Activated CD4-positive, alpha-beta T cell treated with anti-CD3 and anti-CD28 coated beads, Interleukin-2, amount 10 ng/mL, durations not matched to agents 7 days and 5 days (primary cell): ENCODE results near the gene HMGCL. TPM values are rescaled to one million over a fixed set of nuclear protein-coding genes. Genes with fewer than 3 reads are reported as not detected.
A peak's percentile ranks its signal among the peaks of the same experiment; 100 is the strongest.

Source experiments
- CTCF ChIA-PET: fragments of 350-600 bp; sonication (Branson Sonifier 250); formaldehyde crosslinking; loops from one replicate; lab custom pipeline; 2021; ENCODE audit warnings: antibody characterized with exemption; lab: Charles Lee
- POLR2A ChIA-PET: fragments of 350-600 bp; sonication (Branson Sonifier 250); formaldehyde crosslinking; loops from one replicate; lab custom pipeline; 2021; ENCODE audit warnings: antibody characterized with exemption; lab: Charles Lee
- DNase-seq: peaks from one replicate; pipeline ENCODE4 v3.0.0-alpha.2; 2020
- H3K27ac Mint-ChIP-seq: one replicate; pipeline ENCODE4 v1.8.0; 2021; ENCODE audit warnings: mild to moderate bottlenecking, moderate library complexity, mixed read lengths
- H3K27me3 Mint-ChIP-seq: one replicate; pipeline ENCODE4 v1.8.0; 2021; ENCODE audit warnings: mixed read lengths
- H3K36me3 Mint-ChIP-seq: one replicate; pipeline ENCODE4 v1.8.0; 2021; ENCODE audit warnings: low read depth, mixed read lengths
- H3K4me1 Mint-ChIP-seq: one replicate; pipeline ENCODE4 v1.8.0; 2021; ENCODE audit warnings: mixed read lengths
- H3K4me3 Mint-ChIP-seq: one replicate; pipeline ENCODE4 v1.8.0; 2021; ENCODE audit warnings: mild to moderate bottlenecking, moderate library complexity, mixed read lengths
- H3K9me3 Mint-ChIP-seq: one replicate; pipeline ENCODE4 v1.8.0; 2021; ENCODE audit warnings: mixed read lengths
- total RNA-seq, 2 experiments: library from RNA; stranded (reverse); gene quantifications; one replicate each; pipeline ENCODE4 v1.2.3, GENCODE V29; 2021

Gene HMGCL
- total RNA-seq, 2 experiments from 2014 or later = 22.1 to 25.2 TPM

- DNase-seq = no peak
- ChIA-PET CTCF (interaction anchor here (0.8 to 2.0 kb wide), 2 partner anchors 13 to 29 kb away, joined by 4 to 16 read pairs; no protein-coding TSS in a partner anchor), POLR2A (no interaction called here)
- no peaks in the 10 kb centered on the region for H3K9me3 Mint-ChIP-seq
- H3K27me3 Mint-ChIP-seq = no peaks in the 10 kb centered on the region
- peaks cover 2% of the 10 kb centered on the region for H3K36me3 Mint-ChIP-seq
- H3K4me3 Mint-ChIP-seq = peak overlapping the region; percentile 17
- H3K4me1 Mint-ChIP-seq = peaks cover 21% of the 10 kb centered on the region
- no peak overlapping the region for H3K27ac Mint-ChIP-seq
Measured at GRCh38 chr1:23823767-23824166, 1.5 kb downstream of the HMGCL start.

GRCh38 chr1:23817633-23818032 is 7.6 kb downstream of the HMGCL start:
- H3K27ac Mint-ChIP-seq = no peak overlapping the region
- H3K4me1 Mint-ChIP-seq = no peaks in the 10 kb centered on the region
- ChIA-PET POLR2A (no interaction called here), CTCF (interaction anchor here (0.6 to 2.4 kb wide), 10 partner anchors 8 to 575 kb away, joined by 3 to 8 read pairs (median 4); no protein-coding TSS in a partner anchor)
- no peak for DNase-seq
- H3K36me3 Mint-ChIP-seq = peaks cover 13% of the 10 kb centered on the region
- no peaks in the 10 kb centered on the region for H3K9me3 Mint-ChIP-seq
- no peak overlapping the region for H3K4me3 Mint-ChIP-seq
- H3K27me3 Mint-ChIP-seq = no peaks in the 10 kb centered on the region

GRCh38 chr1:23816906-23817305 is 8.3 kb downstream of the HMGCL start:
- Mint-ChIP-seq H3K9me3 (no peaks in the 10 kb centered on the region), H3K4me3 (no peak overlapping the region), H3K36me3 (peaks cover 14% of the 10 kb centered on the region), H3K4me1 (no peaks in the 10 kb centered on the region), H3K27ac (no peak overlapping the region), H3K27me3 (no peaks in the 10 kb centered on the region)
- ChIA-PET CTCF (interaction anchor here (1.4 to 2.4 kb wide), 3 partner anchors 9 to 15 kb away, joined by 4 to 8 read pairs (median 5); no protein-coding TSS in a partner anchor), POLR2A (no interaction called here)
- DNase-seq = no peak

- Mint-ChIP-seq H3K36me3 (peaks cover 16% of the 10 kb centered on the region), H3K4me3 (no peak overlapping the region), H3K9me3 (no peaks in the 10 kb centered on the region), H3K4me1 (no peaks in the 10 kb centered on the region), H3K27ac (peak overlapping the region; percentile 46), H3K27me3 (no peaks in the 10 kb centered on the region)
- ChIA-PET POLR2A (no interaction called here), CTCF (interaction anchor here (1.4 to 2.4 kb wide), 2 partner anchors 9 to 15 kb away, joined by 4 to 8 read pairs; no protein-coding TSS in a partner anchor)
- no peak for DNase-seq
Measured at GRCh38 chr1:23816361-23816760, 8.9 kb downstream of the HMGCL start.

- no peak for DNase-seq
- CTCF ChIA-PET = no interaction called here
- Mint-ChIP-seq H3K27me3 (no peaks in the 10 kb centered on the region), H3K4me3 (no peak overlapping the region), H3K36me3 (peaks cover 20% of the 10 kb centered on the region), H3K9me3 (no peaks in the 10 kb centered on the region), H3K27ac (no peak overlapping the region), H3K4me1 (peaks cover 14% of the 10 kb centered on the region)
- POLR2A ChIA-PET = no interaction called here
Measured at GRCh38 chr1:23814016-23814415, 11.2 kb downstream of the HMGCL start.

- Mint-ChIP-seq H3K4me1 (peaks cover 20% of the 10 kb centered on the region), H3K36me3 (peaks cover 16% of the 10 kb centered on the region), H3K27ac (peak overlapping the region; percentile 20), H3K9me3 (no peaks in the 10 kb centered on the region), H3K4me3 (no peak overlapping the region), H3K27me3 (no peaks in the 10 kb centered on the region)
- ChIA-PET CTCF (interaction anchor here (0.8 to 4.2 kb wide), 15 partner anchors 9 to 143 kb away, joined by 3 to 29 read pairs (median 7); partner anchors contain the start of genes GALE and HMGCL), POLR2A (no interaction called here)
- DNase-seq = peak; percentile 66
Measured at GRCh38 chr1:23810818-23811540, 14.2 kb downstream of the HMGCL start.

- DNase-seq = peak; percentile 89
- Mint-ChIP-seq H3K9me3 (no peaks in the 10 kb centered on the region), H3K4me1 (peaks cover 20% of the 10 kb centered on the region), H3K27me3 (no peaks in the 10 kb centered on the region), H3K36me3 (peaks cover 16% of the 10 kb centered on the region), H3K27ac (no peak overlapping the region), H3K4me3 (no peak overlapping the region)
- POLR2A ChIA-PET = no interaction called here
- CTCF ChIA-PET = interaction anchor here (0.6 to 4.2 kb wide), 16 partner anchors 8 to 323 kb away, joined by 3 to 29 read pairs (median 7); partner anchors contain the start of genes FUCA1, GALE, HMGCL and PITHD1
Measured at GRCh38 chr1:23809751-23810171, 15.5 kb downstream of the HMGCL start.

- H3K9me3 Mint-ChIP-seq = no peaks in the 10 kb centered on the region
- no peak for DNase-seq
- peaks cover 10% of the 10 kb centered on the region for H3K36me3 Mint-ChIP-seq
- H3K4me3 Mint-ChIP-seq = no peak overlapping the region
- peaks cover 21% of the 10 kb centered on the region for H3K4me1 Mint-ChIP-seq
- no peaks in the 10 kb centered on the region for H3K27me3 Mint-ChIP-seq
- ChIA-PET POLR2A (interaction anchor here (0.9 kb wide), 1 partner anchor 9 kb away, joined by 3 read pairs; no protein-coding TSS in a partner anchor), CTCF (interaction anchor here (0.9 to 4.2 kb wide), 6 partner anchors 9 to 109 kb away, joined by 3 to 27 read pairs (median 4); no protein-coding TSS in a partner anchor)
- peak overlapping the region; percentile 82 for H3K27ac Mint-ChIP-seq
Measured at GRCh38 chr1:23807453-23807852, 17.8 kb downstream of the HMGCL start.

GRCh38 chr1:23806280-23806679 is 18.9 kb downstream of the HMGCL start:
- no peak for DNase-seq
- Mint-ChIP-seq H3K4me1 (peaks cover 24% of the 10 kb centered on the region), H3K36me3 (peaks cover 7% of the 10 kb centered on the region), H3K4me3 (no peak overlapping the region), H3K27ac (no peak overlapping the region), H3K27me3 (no peaks in the 10 kb centered on the region), H3K9me3 (no peaks in the 10 kb centered on the region)
- CTCF ChIA-PET = interaction anchor here (0.8 to 1.6 kb wide), 4 partner anchors 12 to 115 kb away, joined by 3 to 5 read pairs (median 3); partner anchors contain the start of gene RPL11
- POLR2A ChIA-PET = no interaction called here

GRCh38 chr1:23805025-23805424 is 20.2 kb downstream of the HMGCL start:
- H3K9me3 Mint-ChIP-seq = no peaks in the 10 kb centered on the region
- ChIA-PET CTCF (interaction anchor here (0.7 to 1.6 kb wide), 2 partner anchors 13 to 20 kb away, joined by 3 to 5 read pairs; partner anchors contain the start of gene HMGCL), POLR2A (interaction anchor here (0.6 kb wide), 1 partner anchor 105 kb away, joined by 4 read pairs; no protein-coding TSS in a partner anchor)
- H3K4me3 Mint-ChIP-seq = no peak overlapping the region
- H3K27ac Mint-ChIP-seq = no peak overlapping the region
- no peak for DNase-seq
- H3K27me3 Mint-ChIP-seq = no peaks in the 10 kb centered on the region
- peaks cover 4% of the 10 kb centered on the region for H3K36me3 Mint-ChIP-seq
- peaks cover 19% of the 10 kb centered on the region for H3K4me1 Mint-ChIP-seq

GRCh38 chr1:23804183-23804835 is 20.9 kb downstream of the HMGCL start:
- no peaks in the 10 kb centered on the region for H3K27me3 Mint-ChIP-seq
- no peak for DNase-seq
- peaks cover 4% of the 10 kb centered on the region for H3K36me3 Mint-ChIP-seq
- no peaks in the 10 kb centered on the region for H3K9me3 Mint-ChIP-seq
- POLR2A ChIA-PET = no interaction called here
- H3K27ac Mint-ChIP-seq = no peak overlapping the region
- no peak overlapping the region for H3K4me3 Mint-ChIP-seq
- CTCF ChIA-PET = interaction anchor here (1.6 kb wide), 1 partner anchor 14 kb away, joined by 5 read pairs; no protein-coding TSS in a partner anchor
- peaks cover 19% of the 10 kb centered on the region for H3K4me1 Mint-ChIP-seq

GRCh38 chr1:23803674-23804073 is 21.6 kb downstream of the HMGCL start:
- no peaks in the 10 kb centered on the region for H3K9me3 Mint-ChIP-seq
- POLR2A ChIA-PET = no interaction called here
- no peaks in the 10 kb centered on the region for H3K27me3 Mint-ChIP-seq
- no peak for DNase-seq
- no peak overlapping the region for H3K27ac Mint-ChIP-seq
- CTCF ChIA-PET = interaction anchor here (1.5 kb wide), 1 partner anchor 12 kb away, joined by 3 read pairs; the partner anchor contains the start of gene LYPLA2
- H3K4me3 Mint-ChIP-seq = no peak overlapping the region
- H3K36me3 Mint-ChIP-seq = peaks cover 4% of the 10 kb centered on the region
- H3K4me1 Mint-ChIP-seq = peaks cover 25% of the 10 kb centered on the region
